H1 (cell line): Measurements from ENCODE around the gene TTYH2. TPM values are rescaled to one million over a fixed set of nuclear protein-coding genes. Genes with fewer than 3 reads are reported as not detected.

Experiments used
- CTCF ChIA-PET: fragments of 300-600 bp; sonication (Branson Sonifier 250); formaldehyde crosslinking; loops from one replicate; lab custom pipeline; 2021; ENCODE audit not compliant: partially characterized antibody; lab: Charles Lee
- POLR2A ChIA-PET: fragments of 300-600 bp; sonication (Branson Sonifier 250); formaldehyde crosslinking; loops from one replicate; lab custom pipeline; 2021; ENCODE audit warnings: inconsistent platforms; ENCODE audit not compliant: partially characterized antibody; lab: Charles Lee
- DNase-seq, 2 experiments: peaks; one replicate each; pipeline versions ENCODE4 v3.0.0 to v3.0.0-alpha.2; 2010 to 2022; ENCODE audit warnings: low spot score in 2 of 2, low read depth in 1 of 2, mixed read lengths in 1 of 2
- FAIRE-seq: peaks from 2 replicates; lab custom pipeline; 2011; peaks lifted over from hg19 to GRCh38; lab: Jason Lieb, UNC
- H2AFZ ChIP-seq: 2 replicates; pipeline ENCODE4 v1.8.1; 2012; ENCODE audit warnings: low read length, inconsistent platforms
- H2AK5ac ChIP-seq: 2 replicates; pipeline ENCODE4 v1.6.1; 2013; ENCODE audit warnings: low read depth, low read length
- H2BK120ac ChIP-seq: replicated peaks from 2 replicates; pipeline ENCODE3; 2013; ENCODE audit warnings: low read depth, low read length, inconsistent platforms
- H2BK12ac ChIP-seq: 2 replicates; pipeline ENCODE4 v1.6.1; 2013; ENCODE audit warnings: low read depth, low read length
- H2BK15ac ChIP-seq: 2 replicates; pipeline ENCODE4 v1.6.1; 2013; ENCODE audit warnings: low read length
- H2BK20ac ChIP-seq: 2 replicates; pipeline ENCODE4 v1.6.1; 2013; ENCODE audit warnings: low read length
- H2BK5ac ChIP-seq: 2 replicates; pipeline ENCODE4 v1.6.1; 2013; ENCODE audit warnings: low read depth, low read length
- H3K14ac ChIP-seq: 2 replicates; pipeline ENCODE4 v1.6.1; 2013; ENCODE audit warnings: inconsistent platforms; ENCODE audit not compliant: insufficient read length
- H3K18ac ChIP-seq: 2 replicates; pipeline ENCODE4 v1.6.1; 2013; ENCODE audit warnings: low read length; ENCODE audit errors: extremely low read depth
- H3K23ac ChIP-seq: 2 replicates; pipeline ENCODE4 v1.6.1; 2013; ENCODE audit warnings: inconsistent platforms; ENCODE audit not compliant: insufficient read length
- H3K23me2 ChIP-seq: 2 replicates; pipeline ENCODE4 v1.6.1; 2013; ENCODE audit warnings: low read depth, low read length
- H3K27ac ChIP-seq: 2 replicates; pipeline ENCODE4 v1.6.1; 2011; ENCODE audit warnings: low read depth, low read length, inconsistent platforms
- H3K27me3 ChIP-seq, 4 experiments: replicated peaks in 1 of 4; 1 replicate in 1 of 4; 2 replicates in 3 of 4; pipeline versions ENCODE4 v1.6.1 to v1.8.1; 2011 to 2013; ENCODE audit warnings: low read length in 3 of 4, mild to moderate bottlenecking in 3 of 4, inconsistent platforms in 2 of 4, mixed read lengths in 2 of 4, moderate library complexity in 1 of 4; ENCODE audit not compliant: control insufficient read depth in 3 of 4, insufficient read depth in 3 of 4; ENCODE audit errors: extremely low read depth in 1 of 4
- H3K36me3 ChIP-seq, 4 experiments: 2 replicates each; pipeline versions ENCODE4 v1.6.1 to v1.8.1; 2011 to 2013; ENCODE audit warnings: mild to moderate bottlenecking in 4 of 4, low read length in 3 of 4, moderate library complexity in 2 of 4, control low read depth in 1 of 4, inconsistent platforms in 1 of 4; ENCODE audit not compliant: insufficient read depth in 4 of 4, control insufficient read depth in 2 of 4
- H3K4ac ChIP-seq: replicated peaks from 2 replicates; pipeline ENCODE3; 2013; ENCODE audit warnings: low read length, low read depth, mixed read lengths, inconsistent platforms; ENCODE audit not compliant: insufficient read length
- H3K4me1 ChIP-seq, 4 experiments: replicated peaks in 1 of 4; 1 replicate in 1 of 4; 2 replicates in 3 of 4; pipeline versions ENCODE4 v1.6.1 to v1.8.1; 2011 to 2013; ENCODE audit warnings: low read length in 3 of 4, inconsistent platforms in 2 of 4, mixed read lengths in 1 of 4; ENCODE audit not compliant: insufficient read depth in 4 of 4, control insufficient read depth in 3 of 4
- H3K4me2 ChIP-seq, 2 experiments: 2 replicates each; pipeline versions ENCODE4 v1.6.1 to v1.8.1; 2011 to 2013; ENCODE audit warnings: low read depth in 2 of 2, low read length in 2 of 2, control low read depth in 1 of 2, inconsistent platforms in 1 of 2, mild to moderate bottlenecking in 1 of 2; ENCODE audit not compliant: insufficient read depth in 1 of 2
- H3K4me3 ChIP-seq, 4 experiments: fragments of 200-600, 300-600 bp in 1 of 4; sonication (generic), shearing (Covaris generic), sonication (Bioruptor Twin) in 1 of 4; 2 replicates each; pipeline versions ENCODE4 v1.5.1 to v1.8.1; 2011 to 2016; ENCODE audit warnings: low read length in 4 of 4, low read depth in 3 of 4, control low read depth in 2 of 4, inconsistent platforms in 2 of 4, mild to moderate bottlenecking in 2 of 4, mixed read lengths in 1 of 4, moderate library complexity in 1 of 4; ENCODE audit not compliant: insufficient read depth in 2 of 4; ENCODE audit errors: extremely low read depth in 1 of 4
- H3K56ac ChIP-seq: replicated peaks from 2 replicates; pipeline ENCODE3; 2013; ENCODE audit warnings: low read depth, mild to moderate bottlenecking, mixed read lengths, low read length, inconsistent platforms; ENCODE audit not compliant: insufficient read length
- H3K79me1 ChIP-seq: 2 replicates; pipeline ENCODE4 v1.6.1; 2013; ENCODE audit warnings: low read depth, low read length, control low read depth
- H3K79me2 ChIP-seq, 2 experiments: 2 replicates each; pipeline versions ENCODE4 v1.6.1 to v1.8.1; 2012 to 2013; ENCODE audit warnings: low read length in 2 of 2, mild to moderate bottlenecking in 2 of 2, inconsistent platforms in 1 of 2; ENCODE audit not compliant: insufficient read depth in 2 of 2, control insufficient read depth in 1 of 2
- H3K9ac ChIP-seq, 4 experiments: replicated peaks in 1 of 4; 1 replicate in 1 of 4; 2 replicates in 3 of 4; pipeline versions ENCODE4 v1.6.1 to v1.8.1; 2011 to 2013; ENCODE audit warnings: low read depth in 3 of 4, low read length in 3 of 4, control low read depth in 2 of 4, mild to moderate bottlenecking in 2 of 4, moderate library complexity in 2 of 4, inconsistent platforms in 1 of 4; ENCODE audit errors: extremely low read depth in 1 of 4
- H3K9me3 ChIP-seq, 2 experiments: 2 replicates each; pipeline versions ENCODE4 v1.6.1 to v1.8.1; 2012 to 2013; ENCODE audit warnings: mild to moderate bottlenecking in 2 of 2, moderate library complexity in 2 of 2, control low read depth in 1 of 2, inconsistent platforms in 1 of 2, low read depth in 1 of 2, low read length in 1 of 2, mixed read lengths in 1 of 2; ENCODE audit not compliant: insufficient read depth in 2 of 2
- H4K20me1 ChIP-seq, 2 experiments: replicated peaks in 1 of 2; 2 replicates each; pipeline versions ENCODE3 to v1.8.1; 2011 to 2013; ENCODE audit warnings: inconsistent platforms in 2 of 2, low read length in 2 of 2, mild to moderate bottlenecking in 1 of 2; ENCODE audit not compliant: insufficient read depth in 2 of 2, control insufficient read depth in 1 of 2
- H4K5ac ChIP-seq: 2 replicates; pipeline ENCODE4 v1.6.1; 2013; ENCODE audit warnings: low read length, low read depth, mixed read lengths, inconsistent platforms; ENCODE audit not compliant: insufficient read length
- H4K8ac ChIP-seq: 2 replicates; pipeline ENCODE4 v1.8.0; 2013; ENCODE audit warnings: mild to moderate bottlenecking, moderate library complexity, low read length, inconsistent platforms; ENCODE audit not compliant: insufficient read depth; ENCODE audit errors: extremely low read depth
- H4K91ac ChIP-seq: replicated peaks from 2 replicates; pipeline ENCODE3; 2013; ENCODE audit warnings: low read length, mixed read lengths, inconsistent platforms; ENCODE audit not compliant: insufficient read length
- ASH2L ChIP-seq: fragments of 200-600, 300-600 bp; sonication (generic); IDR thresholded peaks from one replicate; pipeline ENCODE4 v1.7.1; 2017; ENCODE audit warnings: low read length
- CHD1 ChIP-seq: IDR thresholded peaks from 2 replicates; pipeline ENCODE4 v1.6.1; 2012; ENCODE audit warnings: low read depth, low read length, improper control_type of control experiment
- GTF2F1 ChIP-seq: IDR thresholded peaks from 2 replicates; pipeline ENCODE4 v1.6.1; 2012; ENCODE audit warnings: low read depth, low read length, improper control_type of control experiment, borderline replicate concordance
- PHF8 ChIP-seq: fragments of 200-600 bp; sonication (generic); conservative IDR thresholded peaks from 2 replicates; pipeline ENCODE4 v1.7.1; 2012; ENCODE audit warnings: low read depth, mild to moderate bottlenecking, inconsistent platforms, low read length, moderate library complexity
- SP2 ChIP-seq: IDR thresholded peaks from 2 replicates; pipeline ENCODE4 v1.6.1; 2012; ENCODE audit warnings: mild to moderate bottlenecking, low read length, inconsistent platforms
- SUZ12 ChIP-seq: fragments of 200-600 bp; sonication (generic); IDR thresholded peaks from 2 replicates; pipeline ENCODE4 v1.6.1; 2012; ENCODE audit warnings: mild to moderate bottlenecking, inconsistent platforms, low read length, moderate library complexity, mixed read lengths
- TAF7 ChIP-seq: optimal IDR thresholded peaks from 2 replicates; pipeline ENCODE3; 2011; ENCODE audit warnings: low read depth, mild to moderate bottlenecking, inconsistent platforms, low read length, moderate library complexity, borderline replicate concordance
- TCF12 ChIP-seq: IDR thresholded peaks from 2 replicates; pipeline ENCODE4 v1.6.1; 2011; ENCODE audit warnings: low read depth, mild to moderate bottlenecking, low read length
- TEAD4 ChIP-seq: IDR thresholded peaks from 2 replicates; pipeline ENCODE4 v1.6.1; 2012; ENCODE audit warnings: low read depth, low read length, inconsistent platforms, mixed read lengths
- WGBS, 2 experiments: shearing (Covaris generic) in 1 of 2; methylation state at CpG; one replicate each; pipeline versions ENCODE4 v1.1.6 to v1.1.7; 2013 to 2015; ENCODE audit warnings: low lambda C conversion rate in 2 of 2, mixed read lengths in 2 of 2, inconsistent platforms in 1 of 2, low coverage in 1 of 2, missing lambda C conversion rate in 1 of 2; ENCODE audit not compliant: insufficient replicate concordance in 2 of 2, insufficient coverage in 1 of 2, insufficient read length in 1 of 2; ENCODE audit errors: extremely low coverage in 1 of 2, missing lambda C conversion rate in 1 of 2; 5-methylcytosine and 5-hydroxymethylcytosine counted together
- polyA plus RNA-seq, 7 experiments: library from polyadenylated mRNA; depleted of rRNA in 3 of 7; stranded (reverse) in 5 of 7; unstranded in 2 of 7; fragments of >200 nt in 5 of 7; fragments of 200-250 nt in 2 of 7; gene quantifications; 1 replicate in 5 of 7; 2 replicates in 1 of 7; 4 replicates in 1 of 7; pipeline versions ENCODE4 v1.2.1 to v1.2.3, GENCODE V29; 2011 to 2013; ENCODE audit warnings: missing spikeins in 2 of 7, mixed read lengths in 2 of 7
- total RNA-seq: library from RNA; stranded (reverse); fragmentation: NEBNext Ultra II Directional; extraction: Animal tissue kit (Norgen Biotek cat#: 25700); gene quantifications from 2 replicates; pipeline ENCODE4 v1.2.1, GENCODE V29; 2021

The TTYH2 gene
- total and polyA plus RNA-seq, 2 of the 8 experiments (the other 6 are each of a cell fraction or from before 2014, with no cell fraction given): 3.2 to 9.2 TPM

GRCh38 chr17:74203439-74204240 is 9.7 kb upstream of the TTYH2 start, which contains the start of gene RPL38:
RPL38 (plus strand) TSS chr17:74203678; CDS start chr17:74203956, 278 bp downstream.
- H3K4me1 ChIP-seq: peaks cover 7 to 24% (median 11%) of the 10 kb centered on the region in 4 experiments
- no peak for TF ChIP-seq TCF12
- TF ChIP-seq TEAD4: 0 out of 2 replicates have a peak, but pooled peaks have one; percentile 42
- TF ChIP-seq TAF7: peak; percentile 98
- no peak for TF ChIP-seq CHD1
- peak; percentile 78; the same call in 1 of the 2 replicates for TF ChIP-seq GTF2F1
- TF ChIP-seq SP2: no peak
- TF ChIP-seq PHF8: peak; percentile 95
- TF ChIP-seq SUZ12: no peak
- TF ChIP-seq ASH2L: peak; percentile 93

More at GRCh38 chr17:74203439-74204240, 9.7 kb upstream of the TTYH2 start, which contains the start of gene RPL38:
- 2% methylated on average over 32 of the region's 53 CpGs; no CpG with 5 or more reads in 1 of the 2 experiments for WGBS, 2 experiments
- FAIRE-seq (peak; percentile 99), DNase-seq (peak; percentile 95 to 100)
- H2AFZ ChIP-seq: 0 out of 2 replicates have a peak within 1 kb of the TSS, but pooled peaks have one; percentile 80
- no peak within 1 kb of the TSS for H3K23ac ChIP-seq
- peak within 1 kb of the TSS; percentile 92 for H3K27ac ChIP-seq
- peak within 1 kb of the TSS; percentile 79; the same call in 1 of the 2 replicates for H3K18ac ChIP-seq
- peak within 1 kb of the TSS; percentile 70 to 99 (median 96) for H3K4me3 ChIP-seq
- H3K4ac ChIP-seq: peak within 1 kb of the TSS; percentile 93
- H2BK20ac ChIP-seq: no peak within 1 kb of the TSS
- no peak within 1 kb of the TSS for H3K14ac ChIP-seq
- peak within 1 kb of the TSS; percentile 48 for H4K5ac ChIP-seq
- H3K4me2 ChIP-seq: peak within 1 kb of the TSS; percentile 82 to 93
- peaks cover 24 to 49% of the 10 kb centered on the region in 2 experiments for H3K79me2 ChIP-seq
- H4K91ac ChIP-seq: peak within 1 kb of the TSS; percentile 85
- peak within 1 kb of the TSS; percentile 84 for H3K56ac ChIP-seq
- peaks cover 2% of the 10 kb centered on the region; the same call in 1 of the 2 replicates for H3K79me1 ChIP-seq
- H4K20me1 ChIP-seq: peaks cover 29 to 32% of the 10 kb centered on the region in 2 experiments
- H3K23me2 ChIP-seq: peaks cover 5% of the 10 kb centered on the region; the same call in 1 of the 2 replicates
- no peaks in the 10 kb centered on the region for H3K9me3 ChIP-seq
- H4K8ac ChIP-seq: peak within 1 kb of the TSS; percentile 97
- peak within 1 kb of the TSS; percentile 93 to 98 (median 97) for H3K9ac ChIP-seq
- peak within 1 kb of the TSS; percentile 90 for H2BK5ac ChIP-seq
- no peak within 1 kb of the TSS; the same call in 1 of the 2 replicates for H2BK15ac ChIP-seq
- POLR2A ChIA-PET: interaction anchor here (0.6 to 4.9 kb wide), 40 partner anchors 8 to 1067 kb away, joined by 3 to 65 read pairs (median 4); partner anchors contain the start of genes BTBD17, MIF4GD and TTYH2
- H2BK120ac ChIP-seq: no peak within 1 kb of the TSS
- peaks cover 0 to 13% (median 8%) of the 10 kb centered on the region in 4 experiments; a peak in 4 of 7 replicates for H3K27me3 ChIP-seq
- H2BK12ac ChIP-seq: no peak within 1 kb of the TSS
- peaks cover 31 to 45% (median 36%) of the 10 kb centered on the region in 4 experiments for H3K36me3 ChIP-seq
- CTCF ChIA-PET: interaction anchor here (0.7 to 2.2 kb wide), 20 partner anchors 8 to 603 kb away, joined by 3 to 12 read pairs (median 4); no protein-coding TSS in a partner anchor
- peak within 1 kb of the TSS; percentile 84; the same call in 1 of the 2 replicates for H2AK5ac ChIP-seq
